ENCODE results near the gene PI4KA.
"Not testable (repeated sequence)": the region's sequence is repeated elsewhere in the genome, so short reads cannot be mapped to it uniquely, and the experiment has no call there.

- TF ChIP-seq CTCF, POLR2A (IDR thresholded peaks at IDR 0.05): not testable (repeated sequence)
Observed at GRCh38 chr22:20700347-20700746, 158.3 kb downstream of the PI4KA start.
